GM12864 (cell line): Measurements from ENCODE around the gene PSMB2.

Experiments used
- DNase-seq: peaks from one replicate; pipeline ENCODE4 v3.0.0-alpha.2; 2011; ENCODE audit warnings: low read depth
- H3K4me3 ChIP-seq: 2 replicates; pipeline ENCODE4 v1.5.1; 2011; ENCODE audit warnings: mild to moderate bottlenecking, low read depth, low read length, control low read depth
- CTCF ChIP-seq: IDR thresholded peaks from 2 replicates; pipeline ENCODE4 v1.5.1; 2011; ENCODE audit warnings: low read depth, mild to moderate bottlenecking, moderate library complexity, low read length, control low read depth, inconsistent platforms; ENCODE audit errors: missing control alignments

The PSMB2 gene

DNA sequence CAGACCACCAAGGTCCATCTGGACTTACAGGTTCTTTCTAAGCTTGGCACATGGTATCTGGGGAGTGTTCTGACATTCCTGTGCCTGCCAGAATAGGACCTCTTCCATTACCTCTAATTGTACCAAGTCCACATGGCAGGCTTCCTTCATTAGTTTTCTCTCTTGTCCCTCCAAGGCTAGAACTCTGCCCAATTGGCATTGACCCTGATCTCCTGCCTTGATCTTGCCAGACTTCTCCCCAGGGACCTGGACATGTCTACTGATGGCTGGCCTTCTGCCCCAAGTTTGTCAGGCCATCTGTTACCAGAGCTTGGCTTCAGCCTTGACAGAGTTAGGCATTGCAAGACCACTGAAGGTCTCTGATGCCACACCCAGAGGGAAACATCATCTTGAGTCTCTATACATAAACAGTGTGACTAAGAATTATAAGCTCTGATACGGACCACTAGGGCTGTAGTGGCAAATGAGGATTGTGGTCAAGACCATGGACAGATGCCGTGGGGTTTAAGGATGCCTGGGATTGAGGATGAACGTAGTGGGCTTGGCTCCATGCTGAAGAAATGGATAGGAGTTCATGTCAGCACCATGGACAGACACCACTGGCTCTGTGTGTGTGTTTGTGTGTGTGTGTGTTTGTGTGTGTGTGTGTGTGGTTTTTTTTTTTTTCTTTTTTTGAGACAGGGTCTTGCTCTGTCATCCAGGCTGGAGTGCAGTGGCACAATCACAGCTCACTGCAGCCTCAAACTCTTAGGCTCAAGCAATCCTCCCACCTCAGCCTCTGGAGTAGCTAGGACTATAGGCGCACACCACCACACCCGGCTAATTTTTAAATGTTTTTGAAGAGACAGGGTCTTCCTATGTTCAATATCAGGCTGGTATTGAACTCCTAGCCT, 19.5 kb upstream of the PSMB2 start:
- H3K4me3 ChIP-seq, result no peak overlapping the region
- TF ChIP-seq CTCF, result no peak
- no peak for DNase-seq

DNA sequence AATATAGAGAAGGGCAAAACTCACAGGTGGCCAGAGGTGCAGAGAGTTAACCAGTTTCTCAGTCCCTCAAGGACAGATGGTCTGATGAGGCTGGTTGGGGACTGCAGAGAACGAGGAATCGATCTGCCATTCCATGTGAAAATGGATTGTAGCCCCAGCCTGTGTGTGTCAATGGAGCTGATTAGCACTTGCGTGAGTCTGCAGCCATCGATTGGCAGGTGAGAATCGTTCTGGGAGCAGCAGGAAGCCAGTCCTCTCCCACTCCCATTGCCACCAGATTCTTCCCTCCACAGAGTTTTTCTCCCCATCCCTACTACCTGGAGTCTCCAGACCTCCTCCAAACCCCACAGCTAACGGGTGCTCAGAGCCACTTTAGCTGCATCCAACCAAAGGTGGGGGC, 18.3 kb upstream of the PSMB2 start:
- DNase-seq, result no peak
- TF ChIP-seq CTCF, result no peak
- H3K4me3 ChIP-seq, result no peak overlapping the region

- DNase-seq, result no peak
- no peak for TF ChIP-seq CTCF
- H3K4me3 ChIP-seq, result no peak overlapping the region
Observed at GRCh38 chr1:35657851-35658250, 16.5 kb upstream of the PSMB2 start.

GRCh38 chr1:35656863-35657232, 15.5 kb upstream of the PSMB2 start:
- no peak for DNase-seq
- no peak overlapping the region for H3K4me3 ChIP-seq
- TF ChIP-seq CTCF, result no peak

DNA sequence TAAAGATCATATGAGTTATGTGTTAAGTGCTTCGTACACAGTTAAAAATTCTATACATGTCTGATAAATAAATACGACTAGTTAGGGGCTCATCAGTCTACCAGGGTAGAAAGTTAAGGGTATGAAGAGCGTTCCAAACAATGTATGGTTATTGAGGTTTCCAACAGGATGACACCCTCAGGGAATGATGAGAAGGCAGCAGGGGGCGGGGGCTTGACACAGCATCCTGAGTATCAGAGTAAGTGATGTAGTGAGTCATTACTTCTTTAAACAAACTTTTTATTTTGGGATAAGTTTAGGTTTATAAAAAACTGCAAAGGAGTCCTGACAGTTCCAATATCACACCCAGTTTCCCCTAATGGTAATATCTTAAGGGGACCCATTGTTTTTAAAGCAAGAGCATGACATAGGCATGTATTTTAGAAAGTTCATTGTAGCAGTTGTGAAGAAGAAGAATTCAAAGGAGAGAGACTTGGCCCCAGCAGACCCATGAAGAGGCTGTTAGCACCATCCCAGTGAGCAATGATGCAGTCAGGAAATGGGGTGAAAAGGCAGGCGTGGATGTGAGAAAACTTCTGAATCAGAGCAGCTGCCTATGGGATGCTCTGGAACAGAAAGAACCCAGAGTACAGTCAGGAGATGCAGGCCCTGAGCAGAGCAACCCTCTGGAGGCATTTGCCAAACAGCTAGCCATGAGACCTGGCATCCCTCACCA, 15.0 kb upstream of the PSMB2 start:
- no peak for TF ChIP-seq CTCF
- no peak for DNase-seq
- H3K4me3 ChIP-seq, result no peak overlapping the region

DNA sequence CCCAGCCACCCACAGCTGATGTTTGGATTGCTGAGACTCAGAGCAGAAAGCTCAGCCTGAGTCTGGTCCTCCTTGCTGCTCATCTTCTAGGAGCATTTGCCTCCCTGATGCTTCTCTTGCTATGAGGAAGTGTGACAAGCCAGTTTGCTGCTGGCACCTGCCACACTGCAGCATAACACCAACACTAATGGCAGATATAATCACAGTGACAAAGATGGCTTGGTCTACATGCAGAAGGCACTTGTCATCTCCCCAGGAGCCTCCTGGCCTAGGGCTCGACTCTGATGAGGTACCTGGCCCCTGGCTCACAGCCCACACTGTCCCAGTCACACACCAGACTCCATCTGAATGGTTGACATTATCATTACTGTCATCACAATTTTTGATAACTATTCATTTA, 13.9 kb upstream of the PSMB2 start:
- no peak for DNase-seq
- no peak for TF ChIP-seq CTCF

GRCh38 chr1:35650416-35650815, 9.1 kb upstream of the PSMB2 start:
- no peak for DNase-seq
- no peak for TF ChIP-seq CTCF
- no peak overlapping the region for H3K4me3 ChIP-seq

More for the DNA sequence above, 13.9 kb upstream of the PSMB2 start:
- H3K4me3 ChIP-seq, result no peak overlapping the region
